ENCODE data around the gene FNDC1. TPM values are rescaled to one million over a fixed set of nuclear protein-coding genes. Genes with fewer than 3 reads are reported as not detected.
A peak's percentile ranks its signal among the peaks of the same experiment; 100 is the strongest.

The FNDC1 gene
- total RNA-seq, 1 experiment from 2014 or later, result not detected

DNA sequence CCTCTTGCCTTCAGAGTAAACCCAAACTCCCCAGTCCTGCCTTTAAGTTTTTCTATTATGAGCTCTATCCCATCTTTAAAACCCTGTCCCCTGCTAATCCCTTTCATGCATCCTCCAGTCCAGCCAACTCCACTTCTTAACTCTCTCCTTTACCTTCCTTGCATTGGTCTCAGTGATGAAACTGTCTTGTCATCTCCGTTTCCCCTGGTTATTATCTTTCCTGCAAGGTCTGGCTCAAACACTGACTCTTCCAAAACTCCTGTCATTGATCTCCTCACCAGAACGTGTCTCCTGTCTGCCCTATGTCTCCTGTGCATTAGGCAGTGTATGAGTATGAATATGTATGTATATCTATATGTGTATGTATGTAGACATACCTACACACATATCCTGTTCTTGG lies 11.8 kb upstream of the FNDC1 start:
- DNase-seq (ENCODE audit: low spot score), result no peak

DNA sequence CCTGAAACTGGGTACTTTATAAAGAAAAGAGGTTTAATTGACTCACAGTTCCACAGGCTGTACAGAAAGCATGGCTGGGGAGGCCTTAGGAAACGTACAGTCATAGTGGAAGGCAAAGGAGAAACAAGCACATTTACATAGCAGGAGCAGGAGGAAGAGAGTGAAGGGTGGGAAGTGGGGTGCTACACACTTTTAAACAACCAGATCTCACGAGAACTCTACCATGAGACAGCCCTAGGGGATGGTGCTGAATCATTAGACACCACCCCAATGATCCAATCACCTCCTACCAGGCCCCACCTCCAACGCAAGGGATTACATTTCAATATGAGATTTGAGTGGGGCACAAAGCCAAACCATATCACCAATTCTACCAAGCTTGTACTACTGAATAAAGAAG lies 7.4 kb upstream of the FNDC1 start:
- no peak for DNase-seq (ENCODE audit: low spot score)

DNA sequence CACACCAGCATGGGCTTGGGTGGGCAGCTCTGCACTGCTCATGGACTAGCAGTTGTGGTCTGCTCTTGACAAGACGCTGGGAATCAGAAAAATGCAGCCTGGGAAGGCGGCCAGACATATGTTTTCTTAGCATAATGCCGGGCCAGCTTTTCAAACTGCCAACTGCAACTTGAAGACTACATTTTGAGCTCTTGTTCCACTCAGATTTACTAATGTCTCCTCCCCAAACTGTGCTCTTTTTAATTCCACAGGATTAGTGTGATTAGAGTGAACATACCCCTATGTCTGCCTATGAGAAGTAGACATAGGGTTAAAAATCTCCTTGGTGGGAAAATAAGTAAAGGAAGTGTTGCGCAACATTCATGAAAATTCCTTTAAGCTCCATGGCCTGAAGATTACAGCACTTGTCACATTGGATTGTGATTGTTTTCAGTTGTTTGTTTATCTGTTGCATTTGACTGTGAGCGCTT lies 5.3 kb upstream of the FNDC1 start:
- DNase-seq (ENCODE audit: low spot score), result no peak

DNA sequence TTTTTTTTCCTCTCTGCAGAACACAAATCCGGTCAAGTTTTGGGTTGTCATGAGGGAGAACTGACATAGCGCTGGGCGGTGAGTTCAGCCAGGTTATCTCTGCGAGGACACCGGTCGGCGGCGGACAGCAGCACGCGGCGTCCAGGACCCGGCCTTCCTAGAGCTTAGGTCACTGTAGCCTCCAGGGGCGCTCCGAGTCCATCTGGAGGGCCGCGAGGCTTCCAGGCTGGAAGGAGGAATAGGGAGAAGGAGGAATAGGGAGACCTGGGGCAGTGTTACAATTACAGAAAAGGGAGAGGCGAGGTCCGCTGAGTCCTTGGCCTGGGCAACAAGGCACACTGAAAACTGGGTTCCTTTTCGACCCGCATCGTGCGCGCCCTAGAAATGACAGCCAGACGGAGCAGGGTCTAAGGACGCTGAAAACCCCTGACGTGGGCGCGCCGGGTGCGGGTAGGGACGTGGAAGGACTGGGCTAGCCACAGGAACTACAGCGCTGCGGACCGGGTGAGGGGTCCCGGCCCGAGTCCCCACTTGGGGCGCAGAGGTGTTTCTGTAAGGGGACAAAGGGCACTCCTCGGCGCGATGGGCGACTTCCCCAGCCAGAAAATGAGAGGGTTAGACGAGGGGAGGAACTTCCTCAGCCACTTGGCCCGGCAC lies 536 bp upstream of the FNDC1 start:
- DNase-seq (ENCODE audit: low spot score), result no peak

DNA sequence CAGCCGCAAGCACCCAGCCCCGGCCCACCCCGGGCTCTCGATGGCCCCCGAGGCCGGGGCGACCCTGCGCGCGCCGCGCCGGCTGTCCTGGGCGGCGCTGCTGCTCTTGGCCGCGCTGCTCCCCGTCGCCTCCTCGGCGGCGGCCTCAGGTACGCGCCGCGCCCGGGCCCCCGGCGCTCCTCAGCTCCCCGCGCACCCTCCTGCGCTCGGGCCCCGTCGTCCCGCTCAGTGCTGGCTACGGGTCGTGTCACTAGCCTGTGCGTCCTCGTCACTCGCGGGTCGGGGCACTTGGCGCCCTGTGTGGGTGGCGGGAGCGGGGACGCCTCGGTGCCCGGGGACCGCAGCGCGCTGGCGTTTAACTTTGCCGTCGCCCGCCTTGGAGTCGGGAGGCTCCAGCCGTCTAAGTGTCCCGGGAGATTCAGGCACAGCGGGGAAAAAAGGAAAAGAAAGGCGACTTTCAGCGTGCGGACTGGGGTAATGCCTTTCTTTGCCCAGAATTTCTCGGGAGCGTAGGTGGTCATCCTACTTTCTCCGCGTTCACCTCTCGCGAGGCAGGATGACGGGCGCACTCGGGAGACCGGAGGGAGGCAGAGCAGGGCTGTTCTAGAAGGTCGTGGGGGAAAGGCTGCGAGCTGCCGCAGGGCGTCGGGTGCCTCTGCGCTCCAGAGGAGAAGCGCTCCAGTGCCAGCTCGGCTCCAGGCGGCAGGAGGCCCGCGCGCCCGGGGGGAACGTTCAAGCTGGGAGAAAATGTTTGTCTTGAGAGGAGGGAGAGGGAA lies 545 bp downstream of the FNDC1 start:
- DNase-seq (ENCODE audit: low spot score), result no peak

DNA sequence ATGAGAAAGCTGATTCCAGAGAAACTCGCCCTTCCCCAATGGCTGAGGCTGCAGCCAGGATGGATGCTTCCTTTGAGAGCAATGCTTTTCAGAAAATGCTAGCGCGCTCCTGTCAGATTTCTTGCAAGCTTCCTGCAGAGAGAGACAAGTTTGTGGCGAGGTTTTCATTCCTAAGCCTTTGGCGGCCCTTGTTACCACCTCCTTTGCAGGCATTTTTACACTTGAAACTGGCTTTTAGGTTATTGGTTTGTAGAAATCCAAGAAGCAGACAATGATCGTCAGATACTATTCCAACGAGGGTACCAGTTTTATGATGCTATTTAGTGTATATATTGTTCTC lies 1.1 kb downstream of the FNDC1 start:
- no peak for DNase-seq (ENCODE audit: low spot score)

GRCh38 chr6:159170999-159171712 lies 2.0 kb downstream of the FNDC1 start:
- no peak for DNase-seq (ENCODE audit: low spot score)

DNA sequence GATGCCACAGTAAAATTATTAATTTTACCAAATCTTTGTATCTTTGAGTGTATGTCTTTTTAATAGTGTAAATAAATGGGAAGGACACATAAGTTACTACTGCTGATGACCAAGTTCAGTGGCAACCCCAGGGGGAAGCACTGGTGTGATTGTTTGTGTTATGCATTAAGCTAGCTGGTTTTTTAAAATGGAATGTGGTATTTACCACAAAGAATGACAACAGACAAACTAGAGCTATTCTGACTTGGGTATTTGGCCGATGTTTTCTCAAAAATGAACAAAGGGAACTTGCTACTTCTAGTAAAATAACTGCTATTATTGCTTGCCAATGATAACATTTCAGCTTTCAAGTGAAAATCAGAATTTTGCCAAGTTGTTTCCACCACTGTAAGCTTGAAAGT lies 2.9 kb downstream of the FNDC1 start:
- no peak for DNase-seq (ENCODE audit: low spot score)

- DNase-seq (ENCODE audit: low spot score), result peak; percentile 71
These were observed 5.2 kb downstream of the FNDC1 start for GRCh38 chr6:159174263-159174969.

DNA sequence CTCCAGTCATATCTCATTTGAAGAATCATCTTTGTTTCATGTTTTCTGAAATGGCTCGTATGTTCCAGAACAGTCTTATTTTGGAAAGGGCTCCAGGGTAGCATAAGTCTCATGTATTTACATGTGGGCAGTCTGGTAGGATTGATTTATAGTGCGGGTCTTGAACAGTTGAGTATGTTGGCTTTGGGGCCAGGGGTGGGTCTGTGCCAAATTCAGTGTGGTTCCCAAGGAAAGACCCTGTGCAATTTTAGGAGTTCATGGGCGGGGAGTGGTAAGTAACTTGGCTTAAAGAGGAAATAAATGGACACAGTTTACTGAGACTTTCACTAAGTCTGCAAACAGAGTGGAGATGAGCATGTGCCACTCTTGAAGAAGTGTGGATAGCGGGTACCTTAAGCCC lies 7.7 kb downstream of the FNDC1 start:
- DNase-seq (ENCODE audit: low spot score), result no peak

DNA sequence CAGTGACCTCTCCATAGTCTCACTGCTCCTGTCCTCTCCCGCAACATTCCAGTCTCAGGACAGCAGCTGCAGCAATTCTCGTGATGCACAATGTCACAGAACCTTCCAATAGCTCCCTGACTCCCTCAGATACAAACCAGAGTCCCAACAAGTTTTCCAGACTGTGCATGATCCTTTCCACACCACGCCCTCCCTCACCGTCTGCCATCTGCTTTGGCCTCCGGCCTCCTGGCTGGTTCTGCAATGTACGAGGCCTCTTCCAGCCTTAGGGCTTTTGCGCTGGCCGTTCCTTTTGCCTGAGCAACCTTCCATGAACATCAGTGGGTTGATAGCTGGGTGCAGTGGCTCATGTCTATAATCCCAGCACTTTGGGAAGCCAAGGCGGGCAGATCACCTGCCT lies 9.6 kb downstream of the FNDC1 start:
- DNase-seq (ENCODE audit: low spot score), result no peak

GRCh38 chr6:159180001-159180400 lies 10.8 kb downstream of the FNDC1 start:
- DNase-seq (ENCODE audit: low spot score), result no peak

GRCh38 chr6:159181914-159182313 lies 12.7 kb downstream of the FNDC1 start:
- DNase-seq (ENCODE audit: low spot score), result no peak

GRCh38 chr6:159184559-159184958 lies 15.4 kb downstream of the FNDC1 start:
- no peak for DNase-seq (ENCODE audit: low spot score)

DNA sequence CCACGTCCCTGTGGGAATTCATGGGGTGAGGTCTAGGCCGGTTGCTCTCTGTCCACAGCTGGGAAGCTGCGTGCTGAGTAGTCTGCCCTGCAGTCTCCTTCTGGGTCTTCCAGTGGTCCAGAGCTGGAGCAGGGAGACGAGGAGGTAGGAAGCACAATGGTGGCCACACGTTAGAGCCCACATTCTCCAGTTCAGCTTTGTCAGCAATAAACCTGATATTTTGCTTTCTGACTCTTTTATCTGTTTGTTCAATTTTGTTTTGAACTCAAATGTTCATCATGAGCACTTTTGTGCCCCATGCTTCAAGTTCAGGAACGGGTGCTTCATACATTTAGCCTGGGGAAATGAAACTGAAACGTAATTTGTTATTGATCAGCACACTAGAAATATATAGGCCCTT lies 21.3 kb downstream of the FNDC1 start:
- no peak for DNase-seq (ENCODE audit: low spot score)

DNA sequence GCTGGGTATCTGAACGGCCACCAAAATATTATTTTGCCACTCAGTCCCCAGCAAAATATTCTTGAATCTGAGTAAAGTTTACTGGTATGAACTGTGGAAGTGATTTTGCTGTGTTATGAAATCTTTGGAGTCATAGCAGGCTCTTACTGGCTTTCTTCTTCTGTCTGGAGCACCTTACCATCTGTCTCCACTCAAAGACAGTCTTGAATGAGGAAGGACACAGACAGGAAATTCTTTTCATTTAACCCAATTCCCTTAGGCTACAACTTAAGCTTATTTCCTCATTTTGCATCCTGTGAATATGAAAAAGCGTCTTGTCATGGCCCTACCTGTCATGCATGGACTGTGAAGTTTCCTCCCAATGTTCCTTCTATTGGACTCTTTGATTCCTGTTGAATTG lies 24.7 kb downstream of the FNDC1 start:
- no peak for DNase-seq (ENCODE audit: low spot score)

DNA sequence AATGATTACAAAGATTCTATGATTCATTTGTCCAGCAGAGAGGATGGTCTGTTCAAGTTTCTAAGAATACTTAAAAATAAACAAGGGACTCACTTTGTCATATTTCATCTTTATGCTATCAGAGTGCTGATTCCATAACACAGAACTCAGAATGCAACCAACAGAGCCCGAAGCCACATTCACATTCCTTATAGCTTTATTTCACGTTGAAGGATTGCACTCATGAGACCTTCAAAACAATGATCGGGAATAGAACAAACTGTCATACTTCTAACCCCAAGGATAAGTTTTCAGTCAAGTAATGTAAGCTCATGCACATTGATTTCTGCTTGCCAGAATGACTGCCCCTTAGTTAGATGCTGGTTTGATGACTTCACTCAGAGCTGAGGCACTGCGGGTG lies 25.2 kb downstream of the FNDC1 start:
- no peak for DNase-seq (ENCODE audit: low spot score)

- no peak for DNase-seq (ENCODE audit: low spot score)
These were observed 27.3 kb downstream of the FNDC1 start for GRCh38 chr6:159196430-159196975.

DNA sequence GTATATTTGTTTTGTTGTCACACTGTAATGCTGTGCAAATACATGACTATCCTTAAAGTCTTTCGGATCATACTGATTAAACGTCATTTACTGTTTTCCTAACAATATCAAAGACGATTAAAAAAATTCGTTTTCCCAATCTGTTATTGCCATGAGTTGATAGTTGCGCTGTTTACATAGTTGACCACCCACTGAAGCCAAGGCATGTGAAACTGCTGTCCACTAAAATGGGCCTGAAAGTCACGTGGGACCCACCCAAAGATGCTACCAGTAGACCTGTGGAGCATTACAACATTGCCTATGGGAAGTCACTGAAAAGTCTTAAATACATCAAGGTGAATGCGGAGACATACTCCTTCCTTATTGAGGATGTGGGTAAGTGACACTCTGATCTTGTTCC lies 28.1 kb downstream of the FNDC1 start:
- DNase-seq (ENCODE audit: low spot score), result no peak

- no peak for DNase-seq (ENCODE audit: low spot score)
These were observed 32.1 kb downstream of the FNDC1 start for GRCh38 chr6:159201336-159201735.

DNA sequence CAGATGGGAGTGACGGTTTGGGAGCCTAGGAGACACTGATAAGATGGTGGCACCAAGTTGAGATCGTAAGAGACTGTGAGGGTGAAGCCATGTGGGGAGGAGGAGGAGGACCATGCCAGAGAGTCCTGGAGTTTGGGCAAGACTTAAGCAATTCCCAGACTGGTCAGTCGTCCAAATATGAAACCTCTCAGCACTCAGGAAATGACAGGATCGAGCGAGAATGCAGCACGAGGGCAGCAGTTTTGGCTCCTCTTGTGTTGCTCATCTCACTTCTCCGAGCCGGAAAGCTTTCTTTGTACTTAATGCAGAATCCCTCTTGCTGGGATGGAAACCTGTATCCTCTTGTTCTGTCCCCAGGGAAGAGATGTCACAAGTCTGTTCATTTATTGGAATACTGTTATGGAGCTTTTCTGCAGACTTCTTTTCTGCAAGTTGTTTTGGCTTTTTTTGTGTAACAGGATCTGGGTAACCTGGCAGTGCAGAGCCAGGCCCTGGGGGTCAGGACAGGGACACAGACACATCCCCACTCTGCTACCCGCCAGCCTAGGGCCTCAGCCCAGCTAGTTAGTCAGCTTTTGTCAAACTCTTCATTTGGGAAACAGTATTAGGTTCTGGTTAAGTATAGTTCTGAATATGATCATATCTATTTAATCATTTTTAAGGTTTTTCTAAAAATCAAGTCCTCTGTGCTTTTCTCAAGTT lies 34.3 kb downstream of the FNDC1 start:
- no peak for DNase-seq (ENCODE audit: low spot score)

All from HT-29 (cell line).